Measurements from ENCODE around the gene CLN6. TPM values are rescaled to one million over a fixed set of nuclear protein-coding genes. Genes with fewer than 3 reads are reported as not detected.
A peak's percentile ranks its signal among the peaks of the same experiment; 100 is the strongest.

CLN6 gene
- total RNA-seq, 2 experiments from 2014 or later, result 8.0 to 8.1 TPM

- H3K27ac Mint-ChIP-seq, result no peak overlapping the region
- DNase-seq (no peak), ATAC-seq (ENCODE audit: poor library complexity) (no peak)
- H3K4me3 Mint-ChIP-seq, result no peak overlapping the region
- no peak overlapping the region for H3K4me3 ChIP-seq (ENCODE audit: low read length)
- POLR2A ChIA-PET, result no interaction called here
- H3K27ac ChIP-seq (ENCODE audit: low read depth in 1 of 2, low read length in 2 of 2), result no peak overlapping the region
- H3K27me3 Mint-ChIP-seq, result no peaks in the 10 kb centered on the region
- intact Hi-C loops (cut with DNase I, micrococcal nuclease), result no loop called here
- no peaks in the 10 kb centered on the region for H3K4me1 Mint-ChIP-seq (ENCODE audit: low read depth)
- H3K9me3 Mint-ChIP-seq, result no peaks in the 10 kb centered on the region
- H3K36me3 ChIP-seq (ENCODE audit: insufficient read depth, low read length), result peaks cover 54% of the 10 kb centered on the region
- no peaks in the 10 kb centered on the region for H3K9me3 ChIP-seq (ENCODE audit: control insufficient read depth in 1 of 2, insufficient read depth in 1 of 2, low read length in 2 of 2)
- TF ChIP-seq CTCF (IDR thresholded peaks at IDR 0.05), result no peak
- peaks cover 71% of the 10 kb centered on the region for H3K36me3 Mint-ChIP-seq (ENCODE audit: low read depth)
- H3K27me3 ChIP-seq (ENCODE audit: control insufficient read depth in 1 of 2, insufficient read depth in 2 of 2, low read length in 2 of 2), result no peaks in the 10 kb centered on the region
- CTCF ChIA-PET, result no interaction called here
- no peaks in the 10 kb centered on the region for H3K4me1 ChIP-seq (ENCODE audit: insufficient read depth, low read length)
Measured at GRCh38 chr15:68191555-68191954, 38.0 kb downstream of the CLN6 start.

- ChIA-PET CTCF (no interaction called here), POLR2A (no interaction called here)
Measured at GRCh38 chr15:68190048-68190447, 39.5 kb downstream of the CLN6 start.

GRCh38 chr15:68188647-68189046 is 40.9 kb downstream of the CLN6 start:
- no peaks in the 10 kb centered on the region for H3K4me1 Mint-ChIP-seq (ENCODE audit: low read depth)
- Histone ChIP-seq H3K4me3 (ENCODE audit: low read length) (no peak overlapping the region), H3K27me3 (ENCODE audit: control insufficient read depth in 1 of 2, insufficient read depth in 2 of 2, low read length in 2 of 2) (no peaks in the 10 kb centered on the region), H3K9me3 (ENCODE audit: control insufficient read depth in 1 of 2, insufficient read depth in 1 of 2, low read length in 2 of 2) (no peaks in the 10 kb centered on the region), H3K27ac (ENCODE audit: low read depth in 1 of 2, low read length in 2 of 2) (no peak overlapping the region), H3K36me3 (ENCODE audit: insufficient read depth, low read length) (peaks cover 77% of the 10 kb centered on the region), H3K4me1 (ENCODE audit: insufficient read depth, low read length) (no peaks in the 10 kb centered on the region)
- H3K27ac Mint-ChIP-seq, result peak overlapping the region; percentile 22
- H3K4me3 Mint-ChIP-seq, result no peak overlapping the region
- intact Hi-C loops (cut with DNase I, micrococcal nuclease), result no loop called here
- ATAC-seq (ENCODE audit: poor library complexity) (no peak), DNase-seq (no peak)
- no peak for TF ChIP-seq CTCF (IDR thresholded peaks at IDR 0.05)
- POLR2A ChIA-PET, result no interaction called here
- H3K36me3 Mint-ChIP-seq (ENCODE audit: low read depth), result peaks cover 95% of the 10 kb centered on the region
- CTCF ChIA-PET, result interaction anchor here (0.8 kb wide), 1 partner anchor 28 kb away, joined by 3 read pairs; no protein-coding TSS in a partner anchor
- no peaks in the 10 kb centered on the region for H3K9me3 Mint-ChIP-seq
- H3K27me3 Mint-ChIP-seq, result no peaks in the 10 kb centered on the region

More at GRCh38 chr15:68190048-68190447, 39.5 kb downstream of the CLN6 start:
- Mint-ChIP-seq H3K4me1 (ENCODE audit: low read depth) (no peaks in the 10 kb centered on the region), H3K36me3 (ENCODE audit: low read depth) (peaks cover 87% of the 10 kb centered on the region), H3K27me3 (no peaks in the 10 kb centered on the region), H3K27ac (peak overlapping the region; percentile 22), H3K9me3 (no peaks in the 10 kb centered on the region), H3K4me3 (no peak overlapping the region)
- ATAC-seq (ENCODE audit: poor library complexity), result no peak
- no peak overlapping the region for H3K27ac ChIP-seq (ENCODE audit: low read depth in 1 of 2, low read length in 2 of 2)
- no peak for TF ChIP-seq CTCF (IDR thresholded peaks at IDR 0.05)
- H3K36me3 ChIP-seq (ENCODE audit: insufficient read depth, low read length), result peaks cover 63% of the 10 kb centered on the region
- DNase-seq, result no peak
- no peak overlapping the region for H3K4me3 ChIP-seq (ENCODE audit: low read length)
- no peaks in the 10 kb centered on the region for H3K4me1 ChIP-seq (ENCODE audit: insufficient read depth, low read length)
- intact Hi-C loops (cut with DNase I, micrococcal nuclease), result no loop called here
- H3K27me3 ChIP-seq (ENCODE audit: control insufficient read depth in 1 of 2, insufficient read depth in 2 of 2, low read length in 2 of 2), result no peaks in the 10 kb centered on the region
- H3K9me3 ChIP-seq (ENCODE audit: control insufficient read depth in 1 of 2, insufficient read depth in 1 of 2, low read length in 2 of 2), result no peaks in the 10 kb centered on the region
